Stimulated activated CD8-positive, alpha-beta memory T cell treated with anti-CD3 and anti-CD28 coated beads, Interleukin-15, amount 100 ng/mL, for 1 hour (primary cell): ENCODE measurements around the gene KNDC1.

ENCODE experiments used
- DNase-seq: peaks from one replicate; pipeline ENCODE4 v3.0.0-alpha.2; 2020; ENCODE audit warnings: low read depth

KNDC1 gene

GRCh38 chr10:133178357-133179127 lies 18.5 kb downstream of the KNDC1 start:
- no peak for DNase-seq

- no peak for DNase-seq
Measured at GRCh38 chr10:133179128-133179520, 19.1 kb downstream of the KNDC1 start.

- DNase-seq: no peak
Measured at GRCh38 chr10:133179651-133180050, 19.6 kb downstream of the KNDC1 start.

GRCh38 chr10:133180192-133180964 lies 20.4 kb downstream of the KNDC1 start:
- DNase-seq: no peak

- DNase-seq: no peak
Measured at GRCh38 chr10:133180965-133181639, 21.1 kb downstream of the KNDC1 start.

- DNase-seq: no peak
Measured at GRCh38 chr10:133182190-133182589, 22.2 kb downstream of the KNDC1 start.

- DNase-seq: no peak
Measured at GRCh38 chr10:133182791-133183645, 23.0 kb downstream of the KNDC1 start.

GRCh38 chr10:133183646-133184378 lies 23.8 kb downstream of the KNDC1 start:
- DNase-seq: no peak

- DNase-seq: no peak
Measured at GRCh38 chr10:133184591-133185244, 24.7 kb downstream of the KNDC1 start.

- DNase-seq: no peak
Measured at GRCh38 chr10:133185421-133185820, 25.4 kb downstream of the KNDC1 start.

GRCh38 chr10:133185916-133186315 lies 25.9 kb downstream of the KNDC1 start:
- DNase-seq: no peak

- no peak for DNase-seq
Measured at GRCh38 chr10:133186416-133187090, 26.5 kb downstream of the KNDC1 start.

- DNase-seq: no peak
Measured at GRCh38 chr10:133187091-133187905, 27.3 kb downstream of the KNDC1 start.

- no peak for DNase-seq
Measured at GRCh38 chr10:133187906-133188681, 28.1 kb downstream of the KNDC1 start.

- DNase-seq: no peak
Measured at GRCh38 chr10:133189256-133189655, 29.2 kb downstream of the KNDC1 start.

GRCh38 chr10:133189726-133190125 lies 29.7 kb downstream of the KNDC1 start:
- no peak for DNase-seq

GRCh38 chr10:133190225-133190624 lies 30.2 kb downstream of the KNDC1 start:
- DNase-seq: no peak

- no peak for DNase-seq
Measured at GRCh38 chr10:133191651-133192050, 31.6 kb downstream of the KNDC1 start.
